ENCODE results near the gene U2AF2. TPM values are rescaled to one million over a fixed set of nuclear protein-coding genes. Genes with fewer than 3 reads are reported as not detected.

U2AF2 gene
- total and polyA plus RNA-seq, 3 experiments from 2014 or later: 9.5 to 386 (median 374) TPM

DNA sequence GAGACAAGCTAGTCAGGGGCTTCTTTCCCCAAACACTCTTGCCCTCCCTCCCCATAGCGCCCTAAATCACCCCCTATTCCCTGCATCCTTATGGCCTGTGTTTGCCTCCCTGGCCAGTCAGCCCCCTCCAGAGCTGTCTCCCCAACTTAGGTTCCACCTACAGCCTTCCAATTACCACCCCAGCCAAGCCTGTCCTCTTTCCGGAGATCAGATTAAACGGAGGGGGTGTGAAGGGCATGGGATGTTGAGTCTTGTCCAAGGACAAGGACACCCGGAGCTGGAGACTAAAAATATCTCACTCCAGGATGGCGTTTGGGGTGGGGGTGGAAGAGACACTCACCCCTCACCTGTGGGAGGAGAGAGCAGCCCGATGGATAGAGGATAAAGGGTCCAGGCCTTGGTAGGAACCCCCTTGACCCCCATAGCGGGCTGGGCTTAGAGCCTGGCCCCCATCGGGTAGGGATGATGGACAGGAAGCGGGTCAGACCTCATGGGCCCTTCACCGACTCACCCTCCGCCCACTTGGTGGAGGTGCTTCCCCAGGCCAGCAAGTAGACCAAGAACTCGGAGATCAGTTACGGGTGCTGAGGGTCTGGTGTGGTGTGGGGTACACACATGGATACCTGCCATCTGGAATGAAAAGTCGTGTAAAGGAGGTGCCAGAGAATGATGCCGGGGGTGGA lies 43.4 kb upstream of the U2AF2 start:
- no peak overlapping the region for H3K4me3 ChIP-seq (ENCODE audit: low read length)
- no peaks in the 10 kb centered on the region for H3K27me3 ChIP-seq (ENCODE audit: insufficient read depth, low read length, poor library complexity, severe bottlenecking)
- POLR2A ChIA-PET: no interaction called here
- peak overlapping the region in 3 of 8 donors; percentile 19 to 75 (median 46) for H3K27ac Mint-ChIP-seq
- CTCF ChIA-PET: interaction anchor here (0.9 kb wide), 1 partner anchor 108 kb away, joined by 3 read pairs; no protein-coding TSS in a partner anchor
- peaks cover 13% of the 10 kb centered on the region for H3K4me1 ChIP-seq (ENCODE audit: insufficient read depth, low read length)
- H3K9me3 Mint-ChIP-seq: no peaks in the 10 kb centered on the region
- peaks cover 36 to 60% (median 57%) of the 10 kb centered on the region in 3 donors for H3K4me1 Mint-ChIP-seq
- DNase-seq: no peak
- no peak overlapping the region for H3K27ac ChIP-seq (ENCODE audit: low read depth, low read length)
- peaks cover 4 to 61% (median 8%) of the 10 kb centered on the region in 3 donors for H3K36me3 Mint-ChIP-seq
- no peaks in the 10 kb centered on the region for H3K9me3 ChIP-seq (ENCODE audit: low read length)
- peaks cover 6% of the 10 kb centered on the region for H3K36me3 ChIP-seq (ENCODE audit: insufficient read depth, low read length)
- peak overlapping the region in 1 of 7 donors; percentile 18 for H3K4me3 Mint-ChIP-seq
- no peaks in the 10 kb centered on the region for H3K27me3 Mint-ChIP-seq

DNA sequence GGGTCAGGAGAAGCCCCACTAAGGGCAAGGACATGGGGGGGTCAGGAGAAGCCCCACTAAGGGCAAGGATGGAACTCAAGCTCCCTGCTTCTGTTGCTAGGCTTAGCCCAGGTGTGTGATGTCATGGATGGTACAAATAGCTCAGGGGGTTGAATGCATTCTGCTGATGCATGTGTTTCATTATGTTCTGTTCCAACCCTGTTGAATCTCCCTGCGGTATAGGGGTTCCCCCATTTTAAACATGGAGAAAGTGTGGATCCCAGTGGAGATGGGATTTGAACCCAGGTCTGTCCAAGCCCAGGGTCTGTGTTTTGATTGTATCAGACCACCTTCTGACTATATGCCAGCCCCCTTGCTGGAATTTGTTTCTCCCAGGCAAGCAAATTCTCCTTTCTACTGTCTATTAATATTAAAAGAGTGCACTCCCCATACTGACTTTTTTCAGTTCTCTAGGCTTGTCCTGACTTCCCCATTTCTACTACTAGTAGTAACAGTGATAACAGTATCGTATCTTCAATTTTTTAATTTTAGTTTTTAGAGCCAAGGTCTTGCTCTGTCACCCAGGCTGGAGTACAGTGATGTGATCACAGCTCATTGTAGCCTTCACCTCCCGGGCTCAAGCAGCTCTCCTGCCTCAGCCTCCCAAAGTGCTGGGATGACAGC lies 42.7 kb upstream of the U2AF2 start:
- Histone ChIP-seq H3K27me3 (ENCODE audit: insufficient read depth, low read length, poor library complexity, severe bottlenecking) (no peaks in the 10 kb centered on the region), H3K36me3 (ENCODE audit: insufficient read depth, low read length) (peaks cover 6% of the 10 kb centered on the region), H3K4me3 (ENCODE audit: low read length) (no peak overlapping the region), H3K9me3 (ENCODE audit: low read length) (no peaks in the 10 kb centered on the region), H3K27ac (ENCODE audit: low read depth, low read length) (no peak overlapping the region), H3K4me1 (ENCODE audit: insufficient read depth, low read length) (peaks cover 6% of the 10 kb centered on the region)
- Mint-ChIP-seq H3K36me3 (peaks cover 4 to 62% (median 8%) of the 10 kb centered on the region in 3 donors), H3K4me3 (no peak overlapping the region), H3K9me3 (no peaks in the 10 kb centered on the region), H3K27ac (peak overlapping the region in 6 of 8 donors; percentile 9 to 72 (median 42)), H3K27me3 (no peaks in the 10 kb centered on the region), H3K4me1 (peaks cover 30 to 53% (median 51%) of the 10 kb centered on the region in 3 donors)
- POLR2A ChIA-PET: no interaction called here
- DNase-seq: no peak
- CTCF ChIA-PET: no interaction called here

DNA sequence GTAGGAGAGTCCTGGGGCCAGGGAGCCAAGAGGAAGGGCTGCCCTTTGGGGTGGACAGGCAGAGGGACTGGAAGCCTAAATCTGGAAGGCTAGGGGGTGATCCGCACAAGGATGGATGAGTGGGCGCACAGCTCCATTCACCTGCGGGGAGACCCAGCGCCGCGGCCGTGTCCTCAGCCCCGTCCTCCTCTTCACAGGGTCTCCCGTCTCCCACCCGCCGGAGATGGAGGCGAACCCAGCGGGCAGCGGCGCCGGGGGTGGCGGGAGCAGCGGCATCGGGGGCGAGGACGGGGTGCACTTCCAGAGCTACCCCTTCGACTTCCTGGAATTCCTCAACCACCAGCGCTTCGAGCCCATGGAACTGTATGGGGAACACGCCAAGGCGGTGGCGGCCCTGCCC lies 41.4 kb upstream of the U2AF2 start:
- CTCF ChIA-PET: interaction anchor here (0.5 kb wide), 1 partner anchor 18 kb away, joined by 3 read pairs; no protein-coding TSS in a partner anchor
- H3K36me3 ChIP-seq (ENCODE audit: insufficient read depth, low read length): peaks cover 6% of the 10 kb centered on the region
- peak overlapping the region in 1 of 8 donors; percentile 47 for H3K27ac Mint-ChIP-seq
- H3K36me3 Mint-ChIP-seq: peaks cover 4 to 60% (median 9%) of the 10 kb centered on the region in 3 donors
- H3K4me1 Mint-ChIP-seq: peaks cover 24 to 42% (median 41%) of the 10 kb centered on the region in 3 donors
- no peaks in the 10 kb centered on the region for H3K27me3 Mint-ChIP-seq
- H3K27ac ChIP-seq (ENCODE audit: low read depth, low read length): no peak overlapping the region
- H3K9me3 Mint-ChIP-seq: no peaks in the 10 kb centered on the region
- no peak for DNase-seq
- H3K9me3 ChIP-seq (ENCODE audit: low read length): no peaks in the 10 kb centered on the region
- H3K27me3 ChIP-seq (ENCODE audit: insufficient read depth, low read length, poor library complexity, severe bottlenecking): no peaks in the 10 kb centered on the region
- no peak overlapping the region for H3K4me3 ChIP-seq (ENCODE audit: low read length)
- POLR2A ChIA-PET: no interaction called here
- H3K4me3 Mint-ChIP-seq: no peak overlapping the region
- H3K4me1 ChIP-seq (ENCODE audit: insufficient read depth, low read length): no peaks in the 10 kb centered on the region

DNA sequence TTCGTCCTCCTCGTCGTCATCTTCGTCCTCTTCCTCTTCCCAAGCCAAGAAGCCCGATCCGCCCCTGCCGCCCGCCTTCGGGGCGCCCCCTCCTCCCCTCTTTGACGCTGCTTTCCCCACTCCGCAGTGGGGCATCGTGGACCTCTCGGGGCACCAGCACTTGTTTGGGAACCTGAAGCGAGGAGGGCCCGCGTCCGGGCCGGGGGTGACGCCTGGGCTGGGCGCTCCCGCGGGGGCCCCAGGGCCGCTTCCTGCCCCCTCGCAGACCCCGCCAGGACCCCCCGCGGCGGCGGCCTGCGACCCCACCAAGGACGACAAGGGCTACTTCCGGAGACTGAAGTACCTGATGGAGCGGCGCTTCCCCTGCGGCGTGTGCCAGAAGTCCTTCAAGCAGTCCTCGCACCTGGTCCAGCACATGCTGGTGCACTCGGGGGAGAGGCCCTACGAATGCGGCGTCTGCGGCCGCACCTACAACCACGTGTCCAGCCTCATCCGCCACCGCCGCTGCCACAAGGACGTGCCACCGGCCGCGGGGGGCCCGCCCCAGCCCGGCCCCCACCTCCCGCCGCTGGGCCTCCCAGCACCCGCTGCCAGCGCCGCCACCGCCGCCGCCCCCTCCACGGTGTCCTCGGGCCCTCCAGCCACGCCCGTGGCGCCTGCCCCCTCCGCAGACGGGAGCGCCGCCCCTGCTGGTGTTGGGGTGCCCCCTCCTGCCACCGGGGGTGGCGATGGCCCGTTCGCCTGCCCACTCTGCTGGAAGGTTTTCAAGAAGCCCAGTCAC lies 40.7 kb upstream of the U2AF2 start:
- Mint-ChIP-seq H3K4me3 (no peak overlapping the region), H3K27me3 (no peaks in the 10 kb centered on the region), H3K36me3 (peaks cover 4 to 54% (median 11%) of the 10 kb centered on the region in 3 donors), H3K9me3 (no peaks in the 10 kb centered on the region), H3K4me1 (peaks cover 22 to 36% (median 36%) of the 10 kb centered on the region in 3 donors), H3K27ac (no peak overlapping the region)
- H3K9me3 ChIP-seq (ENCODE audit: low read length): no peaks in the 10 kb centered on the region
- no peak for DNase-seq
- H3K4me1 ChIP-seq (ENCODE audit: insufficient read depth, low read length): no peaks in the 10 kb centered on the region
- no peaks in the 10 kb centered on the region for H3K27me3 ChIP-seq (ENCODE audit: insufficient read depth, low read length, poor library complexity, severe bottlenecking)
- peaks cover 6% of the 10 kb centered on the region for H3K36me3 ChIP-seq (ENCODE audit: insufficient read depth, low read length)
- no peak overlapping the region for H3K27ac ChIP-seq (ENCODE audit: low read depth, low read length)
- ChIA-PET POLR2A (no interaction called here), CTCF (interaction anchor here (0.5 kb wide), 1 partner anchor 18 kb away, joined by 3 read pairs; no protein-coding TSS in a partner anchor)
- H3K4me3 ChIP-seq (ENCODE audit: low read length): no peak overlapping the region

DNA sequence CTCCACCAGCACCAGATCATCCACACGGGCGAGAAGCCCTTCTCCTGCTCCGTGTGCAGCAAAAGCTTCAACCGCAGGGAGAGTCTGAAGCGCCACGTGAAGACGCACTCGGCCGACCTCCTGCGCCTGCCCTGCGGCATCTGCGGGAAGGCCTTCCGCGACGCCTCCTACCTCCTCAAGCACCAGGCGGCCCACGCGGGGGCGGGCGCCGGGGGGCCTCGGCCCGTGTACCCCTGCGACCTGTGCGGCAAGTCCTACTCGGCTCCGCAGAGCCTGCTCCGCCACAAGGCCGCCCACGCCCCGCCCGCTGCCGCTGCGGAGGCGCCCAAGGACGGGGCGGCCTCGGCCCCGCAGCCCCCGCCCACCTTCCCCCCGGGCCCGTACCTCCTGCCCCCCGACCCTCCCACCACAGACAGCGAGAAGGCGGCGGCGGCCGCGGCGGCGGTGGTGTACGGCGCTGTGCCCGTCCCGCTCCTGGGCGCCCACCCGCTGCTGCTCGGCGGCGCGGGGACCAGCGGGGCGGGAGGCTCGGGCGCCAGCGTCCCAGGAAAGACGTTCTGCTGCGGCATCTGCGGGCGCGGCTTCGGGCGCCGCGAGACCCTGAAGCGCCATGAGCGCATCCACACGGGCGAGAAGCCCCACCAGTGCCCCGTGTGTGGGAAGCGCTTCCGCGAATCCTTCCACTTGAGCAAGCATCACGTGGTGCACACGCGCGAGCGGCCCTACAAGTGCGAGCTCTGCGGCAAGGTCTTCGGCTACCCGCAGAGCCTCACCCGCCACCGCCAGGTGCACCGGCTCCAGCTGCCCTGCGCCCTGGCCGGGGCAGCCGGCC lies 39.9 kb upstream of the U2AF2 start:
- H3K9me3 ChIP-seq (ENCODE audit: low read length): no peaks in the 10 kb centered on the region
- Mint-ChIP-seq H3K4me3 (no peak overlapping the region), H3K4me1 (peaks cover 20 to 35% (median 34%) of the 10 kb centered on the region in 3 donors), H3K9me3 (no peaks in the 10 kb centered on the region), H3K27ac (no peak overlapping the region), H3K27me3 (no peaks in the 10 kb centered on the region), H3K36me3 (peaks cover under 1 to 48% (median 7%) of the 10 kb centered on the region in 3 donors)
- ChIA-PET POLR2A (interaction anchor here (0.5 kb wide), 1 partner anchor 20 kb away, joined by 6 read pairs; no protein-coding TSS in a partner anchor), CTCF (interaction anchor here (0.7 kb wide), 1 partner anchor 17 kb away, joined by 3 read pairs; no protein-coding TSS in a partner anchor)
- H3K36me3 ChIP-seq (ENCODE audit: insufficient read depth, low read length): peaks cover under 1% of the 10 kb centered on the region
- H3K4me3 ChIP-seq (ENCODE audit: low read length): no peak overlapping the region
- no peaks in the 10 kb centered on the region for H3K27me3 ChIP-seq (ENCODE audit: insufficient read depth, low read length, poor library complexity, severe bottlenecking)
- no peaks in the 10 kb centered on the region for H3K4me1 ChIP-seq (ENCODE audit: insufficient read depth, low read length)
- no peak for DNase-seq
- no peak overlapping the region for H3K27ac ChIP-seq (ENCODE audit: low read depth, low read length)

DNA sequence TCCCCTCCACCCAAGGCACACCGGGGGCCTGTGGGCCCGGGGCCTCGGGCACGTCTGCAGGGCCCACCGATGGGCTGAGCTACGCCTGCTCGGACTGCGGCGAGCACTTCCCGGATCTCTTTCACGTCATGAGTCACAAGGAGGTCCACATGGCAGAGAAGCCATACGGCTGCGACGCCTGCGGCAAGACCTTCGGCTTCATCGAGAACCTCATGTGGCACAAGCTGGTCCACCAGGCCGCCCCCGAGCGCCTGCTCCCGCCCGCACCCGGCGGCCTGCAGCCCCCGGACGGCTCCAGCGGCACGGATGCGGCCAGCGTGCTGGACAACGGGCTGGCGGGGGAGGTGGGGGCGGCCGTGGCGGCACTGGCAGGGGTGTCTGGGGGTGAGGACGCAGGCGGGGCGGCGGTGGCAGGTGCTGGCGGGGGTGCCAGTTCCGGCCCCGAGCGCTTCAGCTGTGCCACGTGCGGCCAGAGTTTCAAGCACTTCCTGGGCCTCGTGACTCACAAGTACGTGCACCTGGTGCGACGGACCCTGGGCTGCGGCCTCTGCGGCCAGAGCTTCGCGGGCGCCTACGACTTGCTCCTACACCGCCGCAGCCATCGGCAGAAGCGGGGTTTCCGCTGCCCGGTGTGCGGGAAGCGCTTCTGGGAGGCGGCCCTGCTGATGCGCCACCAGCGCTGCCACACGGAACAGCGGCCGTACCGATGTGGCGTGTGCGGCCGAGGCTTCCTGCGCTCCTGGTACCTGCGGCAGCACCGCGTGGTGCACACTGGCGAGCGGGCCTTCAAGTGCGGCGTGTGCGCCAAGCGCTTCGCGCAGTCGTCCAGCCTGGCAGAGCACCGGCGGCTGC lies 39.1 kb upstream of the U2AF2 start:
- H3K27ac Mint-ChIP-seq: no peak overlapping the region
- no peaks in the 10 kb centered on the region for H3K9me3 ChIP-seq (ENCODE audit: low read length)
- DNase-seq: no peak
- H3K4me1 ChIP-seq (ENCODE audit: insufficient read depth, low read length): peaks cover 7% of the 10 kb centered on the region
- H3K27me3 ChIP-seq (ENCODE audit: insufficient read depth, low read length, poor library complexity, severe bottlenecking): no peaks in the 10 kb centered on the region
- H3K4me3 Mint-ChIP-seq: no peak overlapping the region
- no peaks in the 10 kb centered on the region for H3K9me3 Mint-ChIP-seq
- peaks cover 0 to 43% (median 7%) of the 10 kb centered on the region in 3 donors for H3K36me3 Mint-ChIP-seq
- ChIA-PET CTCF (interaction anchor here (0.7 kb wide), 1 partner anchor 16 kb away, joined by 3 read pairs; no protein-coding TSS in a partner anchor), POLR2A (no interaction called here)
- no peaks in the 10 kb centered on the region for H3K27me3 Mint-ChIP-seq
- H3K36me3 ChIP-seq (ENCODE audit: insufficient read depth, low read length): no peaks in the 10 kb centered on the region
- H3K4me3 ChIP-seq (ENCODE audit: low read length): no peak overlapping the region
- H3K4me1 Mint-ChIP-seq: peaks cover 23 to 38% (median 34%) of the 10 kb centered on the region in 3 donors
- H3K27ac ChIP-seq (ENCODE audit: low read depth, low read length): no peak overlapping the region

All from CD8-positive, alpha-beta memory T cell (primary cell).